PC-3 (cell line): ENCODE data around the gene SFRP5. TPM values are rescaled to one million over a fixed set of nuclear protein-coding genes. Genes with fewer than 3 reads are reported as not detected.

ENCODE experiments used
- ATAC-seq: fragments of 200-7000 bp; cut with Tn5 transposase; 2 replicates; pipeline ENCODE4 v1.9.1; 2020; ENCODE audit warnings: mild to moderate bottlenecking, moderate library complexity
- BruUV-seq: library from RNA; stranded (reverse); fragments of 400-500 nt; replicated peaks from 2 replicates; lab custom pipeline; 2021; lab: Mats Ljungman, UMichigan
- CTCF ChIA-PET: fragments of 300-600 bp; sonication (Branson Sonifier 250); formaldehyde crosslinking; loops from one replicate; lab custom pipeline; 2022; ENCODE audit warnings: antibody characterized with exemption; lab: Charles Lee
- POLR2A ChIA-PET: fragments of 300-600 bp; sonication (Branson Sonifier 250); formaldehyde crosslinking; loops from one replicate; lab custom pipeline; 2022; ENCODE audit warnings: antibody characterized with exemption; ENCODE audit not compliant: unreplicated experiment; lab: Charles Lee
- DNase-seq: peaks from one replicate; pipeline ENCODE4 v3.0.0-alpha.2; 2015
- H2AFZ ChIP-seq: fragments of 300-600 bp; sonication (generic); 2 replicates; pipeline ENCODE4 v1.6.0; 2016; ENCODE audit warnings: antibody characterized with exemption, low read length
- H3F3A ChIP-seq: fragments of 300-600 bp; sonication (generic); one replicate; pipeline ENCODE4 v1.6.0; 2017; ENCODE audit warnings: antibody characterized with exemption, low read length, control low read depth, mild to moderate bottlenecking; ENCODE audit not compliant: unreplicated experiment
- H3K27ac ChIP-seq: fragments of 300-600 bp; sonication (generic); 2 replicates; pipeline ENCODE4 v1.5.1; 2016; ENCODE audit warnings: mild to moderate bottlenecking, low read length
- H3K27me3 ChIP-seq: fragments of 300-600 bp; sonication (generic); 2 replicates; pipeline ENCODE4 v1.6.1; 2016; ENCODE audit warnings: low read length, mixed read lengths
- H3K36me3 ChIP-seq: fragments of 300-600 bp; sonication (generic); 2 replicates; pipeline ENCODE4 v1.6.1; 2016; ENCODE audit warnings: low read depth, mixed run types, low read length, mixed read lengths
- H3K4me1 ChIP-seq: fragments of 300-600 bp; sonication (generic); 2 replicates; pipeline ENCODE4 v1.5.1; 2016; ENCODE audit warnings: low read length; ENCODE audit not compliant: insufficient read depth
- H3K4me2 ChIP-seq: fragments of 300-600 bp; sonication (generic); 2 replicates; pipeline ENCODE4 v1.6.0; 2016; ENCODE audit warnings: low read length
- H3K4me3 ChIP-seq: fragments of 300-600 bp; sonication (generic); 2 replicates; pipeline ENCODE4 v1.5.1; 2016; ENCODE audit warnings: mild to moderate bottlenecking, low read length, mixed read lengths
- H3K79me2 ChIP-seq: fragments of 300-600 bp; sonication (generic); 2 replicates; pipeline ENCODE4 v1.6.1; 2017; ENCODE audit warnings: low read length, mixed read lengths
- H3K9ac ChIP-seq: fragments of 300-600 bp; sonication (generic); 2 replicates; pipeline ENCODE4 v1.6.0; 2016; ENCODE audit warnings: mild to moderate bottlenecking, low read length
- H3K9me2 ChIP-seq: fragments of 300-600 bp; sonication (generic); replicated peaks from 2 replicates; pipeline ENCODE4 v1.6.1; 2016; ENCODE audit warnings: mixed run types, low read length, mixed read lengths
- H3K9me3 ChIP-seq: fragments of 300-600 bp; sonication (generic); 2 replicates; pipeline ENCODE4 v1.6.1; 2016; ENCODE audit warnings: low read length, mixed read lengths
- H4K20me1 ChIP-seq: fragments of 300-600 bp; sonication (generic); 2 replicates; pipeline ENCODE4 v1.6.1; 2016; ENCODE audit warnings: low read length, mixed read lengths
- CTCF ChIP-seq: fragments of 300-600 bp; sonication (generic); conservative IDR thresholded peaks from 2 replicates; pipeline ENCODE4 v1.5.1; 2017; ENCODE audit warnings: antibody characterized with exemption, low read depth, mild to moderate bottlenecking, low read length
- EZH2 ChIP-seq: fragments of 300-600 bp; sonication (generic); IDR thresholded peaks from one replicate; pipeline ENCODE4 v1.6.1; 2017; ENCODE audit warnings: antibody characterized with exemption, mild to moderate bottlenecking, low read length; ENCODE audit not compliant: unreplicated experiment
- EZH2phosphoT487 ChIP-seq: fragments of 300-600 bp; sonication (generic); IDR thresholded peaks from 2 replicates; pipeline ENCODE4 v1.6.1; 2018; ENCODE audit warnings: mild to moderate bottlenecking, antibody characterized with exemption, low read length, borderline replicate concordance
- intact Hi-C: fragments of 100-400 bp; cut with micrococcal nuclease; formaldehyde crosslinking; loops from 2 replicates; pipeline ENCODE4 v1.9.0; 2023
- total RNA-seq: library from RNA; depleted of rRNA; stranded (reverse); fragments of >200 nt; gene quantifications from 2 replicates; pipeline ENCODE4 v1.2.3, GENCODE V29; 2014

SFRP5 gene
- total RNA-seq, 1 experiment from 2014 or later = not detected

DNA sequence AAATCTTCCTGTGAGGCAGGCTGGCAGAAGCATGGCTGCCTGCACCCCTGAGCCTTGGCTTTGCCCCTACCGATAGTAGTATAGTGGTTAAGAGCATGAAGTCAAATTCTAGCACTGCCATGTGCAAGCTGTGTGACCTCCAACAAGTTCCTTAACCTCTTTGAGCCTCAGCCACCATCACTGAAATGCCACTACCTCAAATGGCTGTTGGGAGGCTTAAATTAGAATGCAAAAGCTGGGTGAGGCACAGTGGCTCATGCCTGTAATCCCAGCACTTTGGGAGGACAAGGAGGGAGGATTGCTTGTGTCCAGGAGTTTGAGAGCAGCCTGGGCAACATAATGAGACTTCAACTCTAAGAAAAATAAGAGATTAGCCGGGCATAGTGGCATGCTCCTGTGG lies 8.4 kb downstream of the SFRP5 start:
- Histone ChIP-seq H3K9me3 (no peaks in the 10 kb centered on the region), H3F3A (no peaks in the 10 kb centered on the region), H3K27me3 (no peaks in the 10 kb centered on the region), H2AFZ (no peak overlapping the region), H4K20me1 (no peaks in the 10 kb centered on the region), H3K4me1 (no peaks in the 10 kb centered on the region), H3K4me2 (no peak overlapping the region), H3K9me2 (no peaks in the 10 kb centered on the region), H3K79me2 (no peaks in the 10 kb centered on the region), H3K9ac (no peak overlapping the region), H3K27ac (no peak overlapping the region), H3K4me3 (no peak overlapping the region), H3K36me3 (peaks cover 7% of the 10 kb centered on the region; the same call in 1 of the 2 replicates)
- TF ChIP-seq CTCF = no peak
- TF ChIP-seq EZH2 = no peak
- no peak for TF ChIP-seq EZH2phosphoT487
- DNase-seq = no peak
- ChIA-PET POLR2A (no interaction called here), CTCF (no interaction called here)
- intact Hi-C loops = no loop called here
- BruUV-seq = no TSS peak
- ATAC-seq = no peak

DNA sequence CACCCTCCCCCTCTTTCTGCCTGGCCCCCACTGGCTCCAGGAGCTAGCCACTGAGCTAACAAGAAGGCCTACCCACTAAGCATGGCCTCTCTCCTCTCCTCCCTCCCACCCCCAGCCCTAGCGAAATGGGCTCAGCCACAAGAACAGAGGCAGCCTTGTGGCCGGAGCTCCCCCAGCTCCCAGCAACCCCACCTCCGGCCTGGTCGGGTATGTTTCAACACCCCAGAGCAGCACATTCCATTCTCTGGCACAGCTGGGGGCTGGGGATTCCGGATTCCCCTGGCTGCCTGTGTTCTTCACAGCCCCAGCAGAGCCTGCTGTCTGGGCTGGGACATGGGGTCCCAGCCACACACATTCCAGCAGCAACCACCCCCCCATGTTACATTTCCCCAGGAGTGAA lies 9.0 kb downstream of the SFRP5 start:
- Histone ChIP-seq H2AFZ (no peak overlapping the region), H3F3A (no peaks in the 10 kb centered on the region), H3K27me3 (no peaks in the 10 kb centered on the region), H3K4me2 (no peak overlapping the region), H4K20me1 (no peaks in the 10 kb centered on the region), H3K9ac (no peak overlapping the region), H3K9me2 (no peaks in the 10 kb centered on the region), H3K79me2 (no peaks in the 10 kb centered on the region), H3K4me1 (no peaks in the 10 kb centered on the region), H3K9me3 (no peaks in the 10 kb centered on the region), H3K27ac (no peak overlapping the region), H3K36me3 (peaks cover 7% of the 10 kb centered on the region; the same call in 1 of the 2 replicates), H3K4me3 (no peak overlapping the region)
- CTCF ChIA-PET = no interaction called here
- POLR2A ChIA-PET = interaction anchor here (0.6 kb wide), 1 partner anchor 120 kb away, joined by 3 read pairs; no protein-coding TSS in a partner anchor
- no TSS peak for BruUV-seq
- intact Hi-C loops = no loop called here
- TF ChIP-seq EZH2 (no peak), CTCF (no peak), EZH2phosphoT487 (no peak)
- DNase-seq (no peak), ATAC-seq (no peak)

DNA sequence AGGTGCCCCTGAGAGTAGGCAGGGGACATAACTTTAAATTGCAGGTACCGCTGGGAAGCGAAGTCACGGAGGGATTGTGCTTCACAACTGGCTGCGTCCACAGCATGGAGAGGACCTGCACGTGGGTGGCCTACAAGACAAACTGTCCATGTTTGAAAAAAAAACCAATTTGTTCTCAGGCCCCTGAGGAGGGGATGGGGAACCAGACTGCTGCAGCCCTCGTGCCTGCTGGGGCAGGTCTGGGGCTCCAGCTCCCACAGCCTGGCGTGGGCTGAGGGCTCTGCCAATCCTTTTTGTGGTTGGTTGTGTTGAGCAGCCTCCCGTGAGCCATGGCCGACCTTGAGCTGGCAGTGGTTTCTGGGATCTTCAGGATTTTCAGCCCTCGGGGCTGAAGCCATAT lies 9.7 kb downstream of the SFRP5 start:
- Histone ChIP-seq H3K4me3 (no peak overlapping the region), H3K27ac (no peak overlapping the region), H3K9me2 (no peaks in the 10 kb centered on the region), H3F3A (no peaks in the 10 kb centered on the region), H3K36me3 (peaks cover 7% of the 10 kb centered on the region; the same call in 1 of the 2 replicates), H3K27me3 (no peaks in the 10 kb centered on the region), H3K79me2 (no peaks in the 10 kb centered on the region), H3K4me2 (no peak overlapping the region), H2AFZ (no peak overlapping the region), H3K9ac (no peak overlapping the region), H3K9me3 (no peaks in the 10 kb centered on the region), H3K4me1 (no peaks in the 10 kb centered on the region), H4K20me1 (no peaks in the 10 kb centered on the region)
- TF ChIP-seq EZH2phosphoT487 (no peak), CTCF (no peak), EZH2 (no peak)
- BruUV-seq = no TSS peak
- DNase-seq = no peak
- no peak for ATAC-seq
- intact Hi-C loops = no loop called here
- CTCF ChIA-PET = no interaction called here
- POLR2A ChIA-PET = no interaction called here
